Anterior cingulate cortex (tissue), 58 donors: Measurements from ENCODE around the gene NUP93.

Experiments
- DNase-seq, 58 donors: peaks; one replicate each; lab custom pipeline; 2025; lab: John Stamatoyannopoulos, UW

NUP93 gene

DNA sequence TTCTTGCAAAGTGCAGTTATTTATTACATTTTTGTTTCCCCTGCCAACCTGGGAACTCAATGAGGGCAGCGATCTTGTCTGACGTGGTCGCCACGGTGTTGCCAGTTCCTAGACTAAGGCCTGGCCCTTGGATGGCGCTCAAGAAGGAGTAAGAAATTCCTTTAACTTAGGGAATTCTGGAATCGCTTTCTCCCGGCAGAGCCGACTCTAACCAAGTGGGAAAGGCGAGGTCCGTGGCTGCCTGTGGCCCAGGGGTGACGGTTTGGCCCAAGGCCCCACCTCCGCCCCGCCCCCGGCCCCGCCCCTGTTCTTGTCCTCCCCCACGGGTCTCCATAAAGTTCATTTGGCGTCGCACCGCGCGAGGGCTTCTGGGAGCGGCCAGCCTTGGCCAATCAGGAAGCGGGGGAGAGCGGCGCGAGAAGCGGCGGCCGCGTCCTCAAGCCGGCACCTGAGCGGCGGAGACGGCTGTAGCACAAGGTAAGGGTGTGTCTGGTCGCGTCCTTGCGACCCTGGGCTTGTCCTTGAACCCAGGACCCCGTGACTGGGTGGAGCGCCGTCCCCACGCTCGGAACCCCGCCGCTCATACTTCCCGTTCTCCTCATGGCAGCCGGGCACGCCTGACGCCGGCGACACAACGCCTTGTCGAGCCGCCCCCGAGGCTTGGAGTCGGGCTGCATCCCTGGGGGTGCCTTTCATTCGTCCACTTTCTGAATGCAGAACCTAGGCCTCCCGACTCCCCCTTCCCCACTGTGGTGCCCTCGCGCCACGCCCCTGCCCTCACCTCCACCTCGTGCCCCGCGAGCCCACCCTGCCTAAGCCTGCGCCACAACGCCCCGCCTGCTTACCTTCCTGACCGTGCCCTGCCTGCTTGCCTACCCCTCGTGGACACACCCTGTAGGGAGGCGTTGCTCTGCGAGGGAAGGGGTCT lies at the start of gene NUP93:
NUP93 (plus strand) TSS at position 395 of the 928 bp plus-strand sequence. CDS start 18,119 bp downstream, outside the sequence.
- peak; percentile 49 to 95 (median 87) for DNase-seq

DNA sequence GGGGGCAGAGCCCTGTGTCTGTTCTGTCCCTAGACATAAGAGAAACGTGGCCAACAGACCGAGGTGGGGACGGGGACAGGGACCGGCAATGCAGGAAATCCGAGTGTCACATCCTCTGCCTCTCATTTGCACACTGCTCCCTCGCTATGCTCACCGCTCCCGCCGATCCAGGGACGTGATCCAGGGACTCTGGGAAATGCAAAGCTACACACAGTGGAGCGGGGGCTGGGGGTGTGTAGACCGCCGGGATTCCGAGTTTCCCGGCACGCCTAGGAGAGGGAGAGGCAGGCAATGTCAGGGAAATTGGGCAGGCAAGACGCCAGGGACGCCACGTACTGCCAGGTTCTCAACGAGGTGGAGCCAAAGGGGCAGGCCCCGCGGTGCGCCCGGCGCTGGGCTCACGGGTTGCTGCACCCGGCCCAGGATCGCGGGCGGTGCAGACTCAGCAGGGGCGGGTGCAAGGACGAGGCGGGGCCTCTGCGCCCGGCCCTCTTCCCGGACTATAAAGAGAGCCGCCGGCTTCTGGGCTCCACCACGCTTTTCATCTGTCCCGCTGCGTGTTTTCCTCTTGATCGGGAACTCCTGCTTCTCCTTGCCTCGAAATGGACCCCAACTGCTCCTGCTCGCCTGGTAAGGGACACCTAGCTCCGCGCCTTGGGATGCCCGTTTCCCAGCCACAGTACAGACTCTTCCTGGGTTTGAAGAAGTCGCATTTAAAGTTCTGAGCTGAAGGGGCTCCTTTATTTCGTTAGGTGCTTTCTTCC lies 47.8 kb upstream of the NUP93 start, which contains the start of gene MT1X:
MT1X (plus strand) TSS at position 532 of the 764 bp plus-strand sequence; CDS start at position 603, 71 bp downstream.
- DNase-seq = peak; percentile 48 to 92 (median 82)

DNA sequence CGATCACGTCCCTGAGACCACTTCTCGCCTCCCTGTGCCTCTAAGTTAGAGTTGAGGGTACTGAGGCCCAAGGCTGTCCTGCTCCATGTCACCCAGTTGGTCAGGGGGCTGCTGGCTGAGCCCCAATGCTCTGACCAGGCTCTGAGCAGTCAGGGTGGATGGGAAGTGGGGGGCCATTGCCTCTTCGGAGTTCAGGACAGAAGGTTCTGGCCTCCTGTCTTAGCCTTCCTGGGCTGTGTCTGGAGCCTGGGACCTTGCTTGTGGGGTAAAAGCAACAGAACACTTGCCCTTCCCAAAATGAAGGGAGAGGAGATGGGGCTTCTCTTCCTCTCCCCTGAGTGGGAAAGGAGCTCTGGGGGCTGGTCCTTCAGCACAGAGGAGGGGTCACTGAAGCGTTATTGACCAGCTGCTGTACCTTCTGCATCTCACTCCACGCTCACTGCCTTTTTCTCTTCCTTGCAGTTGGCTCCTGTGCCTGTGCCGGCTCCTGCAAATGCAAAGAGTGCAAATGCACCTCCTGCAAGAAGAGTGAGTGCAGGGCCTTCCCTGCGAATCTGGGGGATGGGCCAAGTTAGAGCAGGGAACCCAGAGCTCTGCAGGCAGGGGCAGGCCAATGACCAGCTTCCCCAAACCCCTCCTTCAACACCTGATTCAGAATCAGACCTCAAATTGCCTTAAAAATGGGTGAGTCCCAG lies 47.1 kb upstream of the NUP93 start:
- DNase-seq = peak in 1 of 58 donors; percentile 18

DNA sequence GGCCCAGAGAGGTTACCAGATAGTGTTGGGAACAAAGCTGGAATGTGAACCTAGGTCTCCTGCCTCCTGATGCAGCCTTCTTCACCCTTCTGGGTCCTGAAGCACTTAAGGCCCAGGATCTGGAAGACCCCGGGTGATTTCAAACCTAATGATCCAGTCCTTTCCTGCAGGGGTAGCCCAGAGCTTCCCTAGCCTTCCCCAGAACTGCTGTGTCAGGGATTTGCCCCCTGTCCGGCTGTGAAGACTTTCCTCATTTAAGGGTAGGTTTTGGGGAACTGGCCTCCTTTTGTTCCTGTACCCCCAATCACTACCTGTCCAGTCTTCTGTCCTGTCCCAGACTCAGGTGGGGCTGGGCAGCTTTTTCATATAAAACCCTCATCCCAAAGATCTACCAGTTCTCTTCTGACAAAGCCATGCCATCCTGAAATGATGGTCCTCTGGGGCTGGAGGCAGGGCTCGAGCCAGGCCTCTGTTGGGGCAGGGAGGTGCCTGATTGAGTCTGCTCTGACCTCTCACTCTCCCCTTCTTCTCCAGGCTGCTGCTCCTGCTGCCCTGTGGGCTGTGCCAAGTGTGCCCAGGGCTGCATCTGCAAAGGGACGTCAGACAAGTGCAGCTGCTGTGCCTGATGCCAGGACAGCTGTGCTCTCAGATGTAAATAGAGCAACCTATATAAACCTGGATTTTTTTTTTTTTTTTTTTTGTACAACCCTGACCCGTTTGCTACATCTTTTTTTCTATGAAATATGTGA lies 46.3 kb upstream of the NUP93 start:
- DNase-seq = peak in 2 of 58 donors; percentile 12 to 21

DNA sequence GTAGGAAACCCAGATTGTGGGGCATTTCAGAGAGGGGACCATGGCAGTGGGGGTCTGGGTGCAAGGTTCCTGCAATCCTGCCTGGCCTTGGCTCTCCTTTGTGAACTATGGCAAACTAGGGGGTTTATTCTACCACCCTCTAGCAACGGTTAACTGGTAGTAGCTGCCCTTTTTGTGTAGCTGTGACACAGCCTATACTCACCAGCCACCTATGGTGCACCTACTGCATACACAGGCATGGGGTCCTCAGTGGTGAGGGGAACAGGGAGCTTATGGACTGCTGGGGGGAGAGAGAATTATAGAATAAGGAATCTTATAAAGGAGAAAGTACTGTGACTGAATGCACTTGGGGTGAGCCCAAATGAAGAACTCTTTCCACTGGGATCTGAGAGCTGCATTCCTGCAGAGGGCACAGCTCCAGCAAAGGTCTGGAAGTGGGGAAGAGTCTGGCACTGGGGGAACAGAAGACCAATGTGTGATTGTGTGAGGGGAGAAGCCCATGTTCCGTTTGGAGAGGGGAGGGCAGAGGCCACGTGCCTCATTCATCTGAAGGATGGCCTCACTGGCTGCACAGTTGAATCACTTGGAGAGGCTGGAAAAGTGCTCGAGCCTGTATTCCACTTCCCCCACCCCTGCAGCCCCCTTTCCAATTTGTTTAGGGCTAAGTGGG lies 45.5 kb upstream of the NUP93 start:
- DNase-seq = peak in 7 of 58 donors; percentile 12 to 56 (median 36)

DNA sequence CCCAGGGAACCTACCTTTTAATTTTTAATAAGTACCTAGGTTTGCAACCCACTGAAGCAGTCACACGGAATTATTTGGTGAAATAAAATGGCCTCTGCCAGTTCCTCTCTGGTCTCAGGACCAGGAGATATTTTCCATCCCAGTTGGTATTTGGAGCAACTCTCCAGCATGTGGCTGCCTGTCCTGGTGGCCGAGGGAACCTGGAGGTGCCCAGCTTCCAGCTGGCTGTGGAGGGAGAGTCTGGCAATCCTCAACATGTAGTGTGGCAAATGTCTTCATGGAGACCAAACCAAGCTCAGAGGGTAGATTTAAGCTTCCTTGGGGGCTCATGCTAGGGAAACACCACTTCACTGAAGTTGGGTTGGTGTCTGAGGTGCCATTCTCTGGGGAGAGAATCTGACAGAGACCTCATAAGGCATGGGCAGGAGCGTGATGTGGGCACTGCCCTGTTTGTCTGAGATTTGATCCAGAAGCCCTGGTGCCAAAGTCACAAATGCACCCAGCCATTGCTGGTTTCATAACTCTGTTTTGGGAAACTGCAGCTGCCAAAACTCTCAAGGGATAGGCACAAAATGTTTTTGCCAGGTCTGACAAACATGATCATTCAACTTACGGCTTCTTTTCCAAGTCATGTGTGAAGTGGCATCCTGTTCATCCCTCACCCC lies 44.9 kb upstream of the NUP93 start:
- peak in 3 of 58 donors; percentile 31 to 68 (median 56) for DNase-seq

DNA sequence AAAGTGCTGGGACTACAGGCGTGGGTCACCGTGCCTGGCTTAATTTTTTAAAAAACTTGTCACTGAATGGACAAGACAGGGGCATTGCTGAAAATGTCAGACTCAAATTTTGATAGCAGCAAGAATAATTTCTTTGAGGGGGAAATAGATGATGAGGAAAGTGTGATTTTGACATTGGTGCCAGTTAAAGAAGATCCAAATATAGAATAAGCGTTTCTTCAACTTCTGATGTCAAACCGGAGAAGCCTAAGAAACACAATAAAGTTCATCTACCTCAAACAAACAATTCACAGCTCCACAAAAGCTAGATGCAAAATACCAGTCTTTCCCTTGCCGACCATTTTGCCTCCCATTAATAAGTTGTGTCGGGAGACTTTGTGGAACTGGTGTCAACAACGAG lies 43.2 kb upstream of the NUP93 start:
- no peak for DNase-seq

DNA sequence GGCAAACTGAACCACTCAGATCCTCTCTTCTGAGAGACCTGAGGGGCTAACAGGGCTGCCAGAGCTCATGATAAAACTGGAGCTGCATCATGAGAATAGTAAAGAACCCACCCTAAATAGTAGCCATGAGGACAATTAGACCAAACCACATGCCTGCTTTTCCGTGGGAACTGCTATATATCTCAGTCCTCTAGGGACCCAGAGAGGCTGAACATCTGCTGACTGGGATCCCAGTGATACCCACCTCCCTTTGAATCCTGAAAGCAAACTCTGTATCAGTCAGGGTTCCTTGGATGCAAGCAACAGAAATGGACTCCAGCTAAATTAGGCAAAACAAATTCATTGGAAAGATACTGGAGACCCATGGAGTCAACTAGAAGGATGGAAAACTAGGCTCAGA lies 41.2 kb upstream of the NUP93 start:
- no peak for DNase-seq

DNA sequence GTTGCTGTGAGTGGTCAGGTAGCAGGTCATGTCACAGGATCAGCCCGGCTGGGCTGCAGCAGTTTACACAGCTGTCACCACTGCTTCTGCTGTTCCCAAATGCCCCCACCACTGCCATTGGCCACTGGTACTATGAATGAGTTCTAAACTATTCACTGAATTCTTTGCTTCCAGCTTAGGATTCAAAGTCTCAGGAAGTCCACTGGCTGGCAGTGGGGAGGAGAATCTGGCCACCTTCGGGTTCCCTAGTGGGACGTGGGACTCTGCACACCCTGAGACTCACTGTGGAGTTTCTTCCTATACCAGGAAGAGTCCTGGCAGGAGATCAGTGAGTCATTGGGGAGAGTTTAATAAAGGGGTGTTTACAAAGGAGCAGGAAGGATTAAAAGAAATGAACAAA lies 40.8 kb upstream of the NUP93 start:
- no peak for DNase-seq

DNA sequence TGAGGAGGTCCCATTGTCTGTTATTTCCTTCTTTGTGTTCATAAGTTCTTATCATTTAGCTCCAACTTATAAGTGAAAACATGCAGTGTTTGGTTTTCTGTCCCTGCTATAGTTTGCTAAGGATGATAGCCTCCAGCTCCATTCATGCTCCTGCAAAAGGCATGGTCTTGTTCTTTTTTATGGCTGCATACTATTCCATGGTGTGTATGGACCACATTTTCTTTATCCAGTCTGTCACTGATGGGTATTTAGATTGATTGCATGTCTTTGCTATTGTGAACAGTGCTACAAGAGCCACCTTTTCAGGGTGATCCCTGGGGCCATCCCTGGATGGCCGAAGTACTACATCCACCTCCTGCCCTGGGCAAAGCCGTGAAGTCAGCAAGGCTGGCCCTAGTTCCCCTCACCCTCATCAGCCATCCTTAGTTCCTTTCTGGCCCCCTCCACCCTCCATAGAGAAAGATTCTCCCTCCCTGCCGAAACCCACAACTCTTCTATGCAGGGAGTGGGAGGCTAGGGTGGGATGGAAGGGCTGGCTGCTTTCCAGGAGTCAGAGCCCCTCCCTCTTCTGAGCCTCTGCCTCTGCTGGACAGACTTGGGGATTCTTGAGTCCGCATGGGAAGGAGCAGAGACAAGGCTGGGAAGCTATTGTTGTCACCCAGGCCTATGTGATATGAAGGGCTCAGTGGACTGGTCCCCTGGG lies 39.4 kb upstream of the NUP93 start:
- DNase-seq = no peak

DNA sequence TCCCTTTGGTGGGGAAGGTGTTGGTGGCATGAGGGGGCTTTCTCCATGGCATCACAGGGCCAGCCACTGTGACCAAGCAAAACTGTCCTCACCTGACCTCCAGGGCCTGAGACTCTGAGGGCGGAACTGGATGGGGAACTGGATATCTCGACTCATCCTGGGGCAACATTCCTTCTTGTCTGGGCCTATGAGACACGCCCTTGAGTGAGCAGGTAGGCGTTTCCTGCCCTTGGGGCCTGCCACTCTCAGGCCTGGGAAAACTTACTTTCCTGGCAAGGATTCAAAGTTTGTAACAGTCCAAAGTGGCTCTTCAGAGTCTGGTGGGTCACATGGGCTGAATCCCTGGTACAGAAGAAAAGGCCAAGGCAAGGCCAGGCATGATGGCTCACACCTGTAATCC lies 38.0 kb upstream of the NUP93 start:
- no peak for DNase-seq

DNA sequence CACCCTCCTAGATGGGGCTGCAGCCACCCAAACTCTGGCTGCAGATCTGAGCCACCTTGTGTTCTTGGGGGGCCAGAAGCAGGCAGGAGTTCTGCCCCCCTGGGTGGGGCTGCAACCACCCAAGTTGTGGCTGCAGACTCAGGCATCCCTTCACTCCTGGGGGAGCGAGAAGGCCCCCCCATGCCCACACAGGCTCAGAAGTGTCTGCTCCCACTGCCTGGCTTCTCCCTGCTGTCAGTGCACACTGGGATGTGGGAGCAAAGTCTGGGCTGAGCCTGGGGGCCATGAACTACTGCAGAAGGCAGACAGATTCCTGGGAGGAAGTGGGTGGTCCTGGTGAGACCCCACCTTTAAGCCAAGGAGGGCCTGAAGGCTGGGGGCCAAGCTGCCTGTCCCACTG lies 34.7 kb upstream of the NUP93 start:
- no peak for DNase-seq

DNA sequence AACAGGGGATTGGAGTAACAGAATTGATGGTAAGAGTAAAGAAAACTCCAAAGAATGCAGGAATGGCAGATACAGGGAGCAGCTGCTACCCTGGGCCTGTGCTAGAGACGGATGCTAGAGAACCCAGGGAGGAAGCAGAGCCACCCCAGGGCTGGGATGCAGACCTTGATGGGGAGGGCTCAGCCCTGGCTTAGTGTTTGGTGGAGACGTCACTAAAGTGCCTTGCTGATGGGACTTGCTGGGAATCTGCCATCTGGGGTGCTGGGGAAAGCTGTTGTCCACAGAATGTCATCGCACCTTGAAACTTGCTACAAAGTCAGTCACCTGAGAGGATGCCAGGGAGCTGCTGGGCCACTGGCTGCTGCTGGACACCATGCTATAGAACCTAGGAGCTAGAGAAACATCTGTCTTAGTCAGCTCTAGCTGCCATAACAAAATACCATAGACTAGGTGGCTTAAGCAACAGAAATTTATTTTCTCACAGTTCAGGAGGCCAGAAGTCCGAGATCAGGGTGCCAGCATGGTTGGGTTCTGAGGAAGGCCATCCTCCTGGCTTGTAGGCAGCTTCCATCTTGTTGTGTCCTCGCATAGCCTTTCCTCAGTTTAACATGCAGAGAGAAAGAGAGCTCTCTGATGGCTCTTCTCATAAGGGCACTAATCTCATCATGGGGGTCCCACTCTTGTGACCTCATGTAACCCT lies 32.3 kb upstream of the NUP93 start:
- no peak for DNase-seq

DNA sequence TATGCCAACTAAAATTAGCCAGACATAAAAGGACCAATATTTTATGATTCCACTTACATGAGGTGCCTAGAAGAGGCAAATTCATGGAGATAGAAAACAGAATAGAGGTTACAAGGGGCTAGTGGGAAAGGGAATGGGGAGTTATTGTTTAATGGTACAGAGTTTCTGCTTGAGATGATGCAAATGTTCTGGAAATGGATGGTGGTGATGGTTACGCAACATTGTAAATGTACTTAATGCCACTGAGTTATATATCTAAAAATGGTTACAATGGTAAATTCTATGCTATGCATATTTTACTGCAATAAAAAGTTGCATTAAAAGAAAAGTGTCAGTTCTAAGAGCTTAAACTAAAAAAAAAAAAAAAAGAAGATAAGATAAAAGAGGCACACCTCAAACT lies 29.7 kb upstream of the NUP93 start:
- no peak for DNase-seq

DNA sequence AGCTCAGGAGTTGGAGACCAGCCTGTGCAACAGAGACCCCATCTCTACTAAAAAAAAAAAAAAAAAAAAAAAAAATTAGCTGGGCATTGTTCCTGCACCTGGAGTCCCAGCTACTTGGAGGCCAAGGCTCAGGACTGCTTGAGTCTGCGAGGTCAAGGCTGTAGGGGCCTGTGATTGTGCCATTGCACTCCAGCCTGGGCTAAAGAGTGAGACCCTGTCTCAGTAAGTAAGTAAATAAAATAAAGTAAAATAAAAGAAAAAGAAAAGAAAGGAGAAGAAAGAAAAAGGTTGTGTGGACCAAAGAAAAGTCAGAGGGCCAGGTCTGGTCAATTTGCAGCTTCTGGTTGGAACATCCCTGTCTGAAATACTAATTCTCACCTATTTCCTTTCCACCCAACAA lies 29.3 kb upstream of the NUP93 start:
- DNase-seq = no peak

DNA sequence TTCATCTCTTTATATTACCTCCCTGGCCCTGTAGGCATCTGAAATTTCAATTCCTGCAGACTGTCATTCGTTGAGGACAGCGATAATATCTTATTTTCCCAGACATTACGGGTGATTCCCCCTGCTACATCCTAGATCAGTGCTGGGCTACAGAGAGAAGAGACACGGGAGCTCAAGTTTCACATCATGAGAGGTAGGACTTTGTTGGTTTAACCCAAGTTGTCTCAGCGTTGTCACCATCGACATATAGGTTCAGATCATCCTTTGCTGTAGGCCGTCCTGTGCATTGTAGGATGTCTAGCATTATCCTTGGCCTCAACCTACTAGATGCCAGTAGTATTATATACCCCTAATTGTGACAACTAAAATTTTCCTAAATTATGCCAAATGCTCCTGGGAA lies 28.4 kb upstream of the NUP93 start:
- DNase-seq = no peak

DNA sequence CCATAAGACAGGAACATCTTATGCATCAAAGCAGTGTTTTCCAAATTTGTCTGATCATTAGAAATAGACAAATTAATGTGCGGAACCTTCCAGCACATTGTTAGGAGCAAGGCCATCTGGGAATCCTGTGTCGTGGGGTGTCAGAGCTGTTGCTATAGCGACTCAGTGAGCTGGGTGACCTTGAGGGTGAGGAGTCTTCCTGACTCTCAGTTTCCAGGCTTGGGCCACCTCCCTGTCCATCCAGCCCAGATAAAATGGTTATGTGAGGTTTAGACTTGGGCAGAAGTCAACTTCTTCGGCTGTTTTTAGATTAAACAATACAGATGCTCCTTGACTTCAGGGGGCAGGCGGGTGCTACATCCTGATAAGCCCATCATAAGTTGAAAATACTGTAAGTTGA lies 27.1 kb upstream of the NUP93 start:
- DNase-seq = no peak
